Measurements from ENCODE around the gene PCBP4. TPM values are rescaled to one million over a fixed set of nuclear protein-coding genes. Genes with fewer than 3 reads are reported as not detected.

Gene PCBP4
- total and polyA plus RNA-seq, 2 donors (not counting 1 experiment from before 2014, with no cell fraction given) = 15.3 to 25.6 TPM

GRCh38 chr3:51954105-51954504 lies 13.1 kb downstream of the PCBP4 start:
- Mint-ChIP-seq H3K27me3 (peaks cover 17% of the 10 kb centered on the region), H3K4me1 (peaks cover 5% of the 10 kb centered on the region), H3K9me3 (ENCODE audit: insufficient read depth) (no peaks in the 10 kb centered on the region), H3K27ac (no peak overlapping the region), H3K4me3 (no peak overlapping the region)
- Histone ChIP-seq H4K20me1 (ENCODE audit: control insufficient read depth, insufficient read depth, low read length, poor library complexity, severe bottlenecking) (no peaks in the 10 kb centered on the region), H2AFZ (ENCODE audit: insufficient read depth, low read depth, low read length, poor library complexity, severe bottlenecking) (no peak overlapping the region), H3K9me3 (ENCODE audit: control extremely low read depth in 1 of 3, control insufficient read depth in 2 of 3, insufficient read depth in 1 of 3, low read length in 2 of 3) (peaks cover 0 to 6% (median 0%) of the 10 kb centered on the region in 3 donors), H3K36me3 (replicated peaks in 1 of 2; ENCODE audit: control extremely low read depth in 1 of 2, control insufficient read depth in 1 of 2, extremely low read depth in 1 of 2, insufficient read depth in 2 of 2, low read length in 1 of 2) (no peaks in the 10 kb centered on the region), H3K79me2 (ENCODE audit: control insufficient read depth, insufficient read depth, low read length) (no peaks in the 10 kb centered on the region), H3K4me1 (ENCODE audit: control insufficient read depth in 2 of 2, insufficient read depth in 2 of 2, low read length in 2 of 2) (peaks cover 7 to 10% of the 10 kb centered on the region in 2 donors), H3K4me3 (ENCODE audit: control extremely low read depth in 1 of 5, extremely low read depth in 1 of 5, insufficient read depth in 1 of 5, low read depth in 2 of 5, low read length in 4 of 5) (no peak overlapping the region), H3K27ac (ENCODE audit: low read length in 2 of 2) (no peak overlapping the region), H3K9ac (ENCODE audit: low read length) (no peak overlapping the region), H3K27me3 (replicated peaks in 1 of 4; ENCODE audit: control extremely low read depth in 1 of 4, control insufficient read depth in 3 of 4, insufficient read depth in 4 of 4, low read length in 3 of 4) (peaks cover 0 to 27% (median 15%) of the 10 kb centered on the region in 4 experiments), H3K4me2 (replicated peaks; ENCODE audit: low read depth, low read length, poor library complexity, severe bottlenecking) (no peak overlapping the region)
- ATAC-seq (ENCODE audit: low read depth) = no peak
- POLR2A ChIA-PET = no interaction called here
- DNase-seq = no peak
- no peak for TF ChIP-seq EZH2 (IDR thresholded peaks at IDR 0.05; ENCODE audit: borderline replicate concordance, insufficient read depth, low read depth, low read length, poor library complexity, severe bottlenecking)
- TF ChIP-seq CTCF (IDR thresholded peaks at IDR 0.05) = no peak
- WGBS (ENCODE audit: insufficient coverage) = 74% methylated on average over 5 of the region's 6 CpGs
- intact Hi-C loops (cut with micrococcal nuclease) = no loop called here
- CTCF ChIA-PET = interaction anchor here (1.2 kb wide), 1 partner anchor 20 kb away, joined by 4 read pairs; the partner anchor contains the start of gene ABHD14B

- ATAC-seq (ENCODE audit: low read depth) = no peak
- WGBS (ENCODE audit: insufficient coverage) = 86% methylated on average over 1 of the region's 3 CpGs
- intact Hi-C loops (cut with micrococcal nuclease) = no loop called here
- peaks cover 0 to 27% (median 15%) of the 10 kb centered on the region in 4 experiments for H3K27me3 ChIP-seq (replicated peaks in 1 of 4; ENCODE audit: control extremely low read depth in 1 of 4, control insufficient read depth in 3 of 4, insufficient read depth in 4 of 4, low read length in 3 of 4)
- H3K36me3 ChIP-seq (replicated peaks in 1 of 2; ENCODE audit: control extremely low read depth in 1 of 2, control insufficient read depth in 1 of 2, extremely low read depth in 1 of 2, insufficient read depth in 2 of 2, low read length in 1 of 2) = no peaks in the 10 kb centered on the region
- peaks cover 17% of the 10 kb centered on the region for H3K27me3 Mint-ChIP-seq
- POLR2A ChIA-PET = interaction anchor here (0.5 kb wide), 1 partner anchor 29 kb away, joined by 6 read pairs; no protein-coding TSS in a partner anchor
- H3K4me3 Mint-ChIP-seq = no peak overlapping the region
- H4K20me1 ChIP-seq (ENCODE audit: control insufficient read depth, insufficient read depth, low read length, poor library complexity, severe bottlenecking) = no peaks in the 10 kb centered on the region
- peaks cover 0 to 6% (median 0%) of the 10 kb centered on the region in 3 donors for H3K9me3 ChIP-seq (ENCODE audit: control extremely low read depth in 1 of 3, control insufficient read depth in 2 of 3, insufficient read depth in 1 of 3, low read length in 2 of 3)
- H3K9ac ChIP-seq (ENCODE audit: low read length) = no peak overlapping the region
- no peak for DNase-seq
- H3K9me3 Mint-ChIP-seq (ENCODE audit: insufficient read depth) = no peaks in the 10 kb centered on the region
- CTCF ChIA-PET = interaction anchor here (1.2 kb wide), 1 partner anchor 20 kb away, joined by 4 read pairs; the partner anchor contains the start of gene ABHD14B
- no peak overlapping the region for H2AFZ ChIP-seq (ENCODE audit: insufficient read depth, low read depth, low read length, poor library complexity, severe bottlenecking)
- H3K27ac Mint-ChIP-seq = no peak overlapping the region
- peaks cover 7 to 10% of the 10 kb centered on the region in 2 donors for H3K4me1 ChIP-seq (ENCODE audit: control insufficient read depth in 2 of 2, insufficient read depth in 2 of 2, low read length in 2 of 2)
- peaks cover 5% of the 10 kb centered on the region for H3K4me1 Mint-ChIP-seq
- no peak overlapping the region for H3K4me3 ChIP-seq (ENCODE audit: control extremely low read depth in 1 of 5, extremely low read depth in 1 of 5, insufficient read depth in 1 of 5, low read depth in 2 of 5, low read length in 4 of 5)
- H3K4me2 ChIP-seq (replicated peaks; ENCODE audit: low read depth, low read length, poor library complexity, severe bottlenecking) = no peak overlapping the region
- H3K79me2 ChIP-seq (ENCODE audit: control insufficient read depth, insufficient read depth, low read length) = no peaks in the 10 kb centered on the region
- TF ChIP-seq CTCF (IDR thresholded peaks at IDR 0.05) = no peak
- TF ChIP-seq EZH2 (IDR thresholded peaks at IDR 0.05; ENCODE audit: borderline replicate concordance, insufficient read depth, low read depth, low read length, poor library complexity, severe bottlenecking) = no peak
- no peak overlapping the region for H3K27ac ChIP-seq (ENCODE audit: low read length in 2 of 2)
Measured at GRCh38 chr3:51953445-51953844, 13.8 kb downstream of the PCBP4 start.

Data from B cell (primary cell).